Measurements from ENCODE around the gene LIMCH1. TPM values are rescaled to one million over a fixed set of nuclear protein-coding genes. Genes with fewer than 3 reads are reported as not detected.

LIMCH1 gene
- polyA plus RNA-seq, 1 of the 3 experiments (the other 2 are of a cell fraction) = 1.2 TPM

- WGBS (ENCODE audit: low lambda C conversion rate) = 53% methylated on average over 2 of the region's 2 CpGs
- no peaks in the 10 kb centered on the region for H3K27me3 ChIP-seq (ENCODE audit: insufficient read depth)
- no peaks in the 10 kb centered on the region for H3K79me2 ChIP-seq (ENCODE audit: insufficient read depth)
- H2AFZ ChIP-seq (ENCODE audit: low read depth) = no peak overlapping the region
- TF ChIP-seq TEAD4 (IDR thresholded peaks at IDR 0.05; ENCODE audit: borderline replicate concordance, insufficient read depth) = no peak
- no peak for TF ChIP-seq EZH2phosphoT487 (IDR thresholded peaks at IDR 0.05; ENCODE audit: borderline replicate concordance, low read depth)
- TF ChIP-seq GABPA (IDR thresholded peaks at IDR 0.05; ENCODE audit: low read depth) = no peak
- TF ChIP-seq USF1 (IDR thresholded peaks at IDR 0.05; ENCODE audit: borderline replicate concordance, low read depth) = no peak
- TF ChIP-seq CTCF (IDR thresholded peaks at IDR 0.05) = no peak
- TF ChIP-seq SMC3 (IDR thresholded peaks at IDR 0.05; ENCODE audit: low read depth, low read length) = no peak
- TF ChIP-seq SIN3A (IDR thresholded peaks at IDR 0.05; ENCODE audit: borderline replicate concordance, low read depth, low read length) = no peak
- TF ChIP-seq GATA2 (CRISPR knock-in tag; IDR thresholded peaks at IDR 0.05) = no peak
- no peak for TF ChIP-seq POLR2AphosphoS5 (IDR thresholded peaks at IDR 0.05; ENCODE audit: low read depth, low read length)
- no peak overlapping the region for H3K9ac ChIP-seq
- H3K4me2 ChIP-seq = no peak overlapping the region
- H3K9me2 ChIP-seq = no peaks in the 10 kb centered on the region
- no peaks in the 10 kb centered on the region for H3K36me3 ChIP-seq (replicated peaks in 1 of 2; ENCODE audit: control insufficient read depth in 1 of 2, insufficient read depth in 2 of 2, low read length in 1 of 2)
- no peaks in the 10 kb centered on the region for H3F3A ChIP-seq (replicated peaks; ENCODE audit: insufficient read depth)
- no peak overlapping the region for H3K4me3 ChIP-seq (ENCODE audit: low read depth in 2 of 2, low read length in 1 of 2)
- DNase-seq = no peak
- no peak overlapping the region for H3K27ac ChIP-seq (ENCODE audit: low read depth in 2 of 2, low read length in 1 of 2)
- CTCF ChIA-PET = interaction anchor here (1.0 kb wide), 1 partner anchor 8 kb away, joined by 3 read pairs; no protein-coding TSS in a partner anchor
- POLR2A ChIA-PET = no interaction called here
- no peaks in the 10 kb centered on the region for H4K20me1 ChIP-seq (ENCODE audit: insufficient read depth)
- no peaks in the 10 kb centered on the region for H3K9me3 ChIP-seq
- H3K4me1 ChIP-seq (ENCODE audit: control insufficient read depth in 1 of 2, insufficient read depth in 2 of 2, low read depth in 1 of 2, low read length in 1 of 2) = no peaks in the 10 kb centered on the region
Measured at GRCh38 chr4:41559940-41560516, 22.1 kb downstream of the LIMCH1 start.

DNA sequence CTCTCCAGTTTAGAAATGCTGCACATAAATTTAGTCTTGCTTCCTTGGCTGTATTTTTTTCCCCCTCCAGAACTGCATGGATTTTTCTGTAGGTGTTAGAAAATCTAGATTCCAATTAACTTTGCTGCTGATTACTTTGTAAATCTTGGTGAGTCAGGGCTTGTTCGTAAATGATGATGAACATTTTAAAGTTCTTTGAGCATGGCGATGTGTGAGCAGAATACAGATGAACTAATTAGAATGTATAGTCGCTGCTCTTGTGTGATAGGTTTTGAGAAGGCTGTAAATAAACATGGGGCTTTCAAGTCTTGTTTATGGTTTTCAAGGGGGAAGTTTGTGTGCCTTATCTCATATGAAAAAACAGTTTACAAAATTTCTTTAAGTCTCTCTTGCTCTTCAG is 23.3 kb downstream of the LIMCH1 start:
- ChIA-PET CTCF (no interaction called here), POLR2A (no interaction called here)
- TF ChIP-seq USF2 (IDR thresholded peaks at IDR 0.05; ENCODE audit: borderline replicate concordance, low read depth, low read length) = no peak
- TF ChIP-seq TAF1 (IDR thresholded peaks at IDR 0.05; ENCODE audit: borderline replicate concordance, low read depth, low read length) = no peak
- no peak for TF ChIP-seq ELF1 (IDR thresholded peaks at IDR 0.05)
- TF ChIP-seq FOXM1 (IDR thresholded peaks at IDR 0.05; ENCODE audit: low read depth) = no peak
- TF ChIP-seq RXRA (IDR thresholded peaks at IDR 0.05; ENCODE audit: borderline replicate concordance, low read depth) = no peak
- no peak for TF ChIP-seq POLR2AphosphoS5 (IDR thresholded peaks at IDR 0.05; ENCODE audit: low read depth, low read length)
- no peak for TF ChIP-seq YY1 (IDR thresholded peaks at IDR 0.05; ENCODE audit: low read depth)
- TF ChIP-seq RCOR1 (IDR thresholded peaks at IDR 0.05; ENCODE audit: low read length) = no peak
- TF ChIP-seq TEAD4 (IDR thresholded peaks at IDR 0.05; ENCODE audit: borderline replicate concordance, insufficient read depth) = no peak
- TF ChIP-seq SMC3 (IDR thresholded peaks at IDR 0.05; ENCODE audit: low read depth, low read length) = no peak
- TF ChIP-seq SIN3A (IDR thresholded peaks at IDR 0.05; ENCODE audit: borderline replicate concordance, low read depth, low read length) = no peak
- TF ChIP-seq RAD21 (IDR thresholded peaks at IDR 0.05; ENCODE audit: low read length) = no peak
- TF ChIP-seq IRF3 (IDR thresholded peaks at IDR 0.05; ENCODE audit: low read depth, low read length) = no peak
- no peak for TF ChIP-seq JUND (IDR thresholded peaks at IDR 0.05)
- TF ChIP-seq FOXJ3 (CRISPR knock-in tag; IDR thresholded peaks at IDR 0.05) = no peak
- TF ChIP-seq FOSL2 (IDR thresholded peaks at IDR 0.05; ENCODE audit: borderline replicate concordance, low read depth) = no peak
- WGBS (ENCODE audit: low lambda C conversion rate) = 54% methylated on average over 3 of the region's 3 CpGs
- no peaks in the 10 kb centered on the region for H3K9me2 ChIP-seq
- DNase-seq = no peak
- H3K27ac ChIP-seq (ENCODE audit: low read depth in 2 of 2, low read length in 1 of 2) = no peak overlapping the region
- H3K27me3 ChIP-seq (ENCODE audit: insufficient read depth) = no peaks in the 10 kb centered on the region
- no peak overlapping the region for H3K4me3 ChIP-seq (ENCODE audit: low read depth in 2 of 2, low read length in 1 of 2)
- no peak overlapping the region for H3K4me2 ChIP-seq
- H3K9ac ChIP-seq = no peak overlapping the region
- H2AFZ ChIP-seq (ENCODE audit: low read depth) = no peak overlapping the region
- H3K36me3 ChIP-seq (replicated peaks in 1 of 2; ENCODE audit: control insufficient read depth in 1 of 2, insufficient read depth in 2 of 2, low read length in 1 of 2) = no peaks in the 10 kb centered on the region
- H3K9me3 ChIP-seq = no peaks in the 10 kb centered on the region
- no peaks in the 10 kb centered on the region for H3F3A ChIP-seq (replicated peaks; ENCODE audit: insufficient read depth)
- no peaks in the 10 kb centered on the region for H4K20me1 ChIP-seq (ENCODE audit: insufficient read depth)
- H3K79me2 ChIP-seq (ENCODE audit: insufficient read depth) = no peaks in the 10 kb centered on the region
- H3K4me1 ChIP-seq (ENCODE audit: control insufficient read depth in 1 of 2, insufficient read depth in 2 of 2, low read depth in 1 of 2, low read length in 1 of 2) = no peaks in the 10 kb centered on the region
